Epithelial cell of prostate (primary cell): Measurements from ENCODE around the gene OSBPL10.

Experiments used
- DNase-seq: peaks from one replicate; pipeline ENCODE4 v3.0.0-alpha.2; 2011; ENCODE audit warnings: low read depth, low spot score
- H3K27ac ChIP-seq: fragments of 450-650 bp; 2 replicates; pipeline ENCODE4 v1.5.1; 2017; ENCODE audit warnings: mild to moderate bottlenecking

OSBPL10 gene

GRCh38 chr3:31960793-31961431 lies 20.1 kb downstream of the OSBPL10 start:
- no peak for DNase-seq
- peak overlapping the region; percentile 88 for H3K27ac ChIP-seq

GRCh38 chr3:31959951-31960792 lies 20.9 kb downstream of the OSBPL10 start:
- DNase-seq = no peak
- peak overlapping the region; percentile 88 for H3K27ac ChIP-seq

- no peak overlapping the region for H3K27ac ChIP-seq
- no peak for DNase-seq
Observed at GRCh38 chr3:31959251-31959650, 21.8 kb downstream of the OSBPL10 start.

GRCh38 chr3:31958701-31959152 lies 22.3 kb downstream of the OSBPL10 start:
- no peak for DNase-seq
- H3K27ac ChIP-seq = no peak overlapping the region

GRCh38 chr3:31957106-31957505 lies 24.0 kb downstream of the OSBPL10 start:
- DNase-seq = no peak
- no peak overlapping the region for H3K27ac ChIP-seq

GRCh38 chr3:31955581-31955980 lies 25.5 kb downstream of the OSBPL10 start:
- DNase-seq = no peak
- no peak overlapping the region for H3K27ac ChIP-seq

- no peak overlapping the region for H3K27ac ChIP-seq
- DNase-seq = no peak
Observed at GRCh38 chr3:31953636-31954035, 27.4 kb downstream of the OSBPL10 start.

GRCh38 chr3:31953091-31953490 lies 28.0 kb downstream of the OSBPL10 start:
- no peak for DNase-seq
- H3K27ac ChIP-seq = no peak overlapping the region

GRCh38 chr3:31952205-31952604 lies 28.9 kb downstream of the OSBPL10 start:
- H3K27ac ChIP-seq = no peak overlapping the region
- DNase-seq = no peak

GRCh38 chr3:31948280-31948679 lies 32.8 kb downstream of the OSBPL10 start:
- no peak for DNase-seq
- H3K27ac ChIP-seq = peak overlapping the region; percentile 50

- no peak for DNase-seq
- H3K27ac ChIP-seq = peak overlapping the region; percentile 50
Observed at GRCh38 chr3:31947671-31948091, 33.4 kb downstream of the OSBPL10 start.

GRCh38 chr3:31947162-31947561 lies 33.9 kb downstream of the OSBPL10 start:
- DNase-seq = no peak
- peak overlapping the region; percentile 50 for H3K27ac ChIP-seq

- DNase-seq = no peak
Observed at GRCh38 chr3:31946484-31947081, 34.5 kb downstream of the OSBPL10 start.

GRCh38 chr3:31945738-31946052 lies 35.4 kb downstream of the OSBPL10 start:
- no peak overlapping the region for H3K27ac ChIP-seq
- DNase-seq = no peak

More at GRCh38 chr3:31946484-31947081, 34.5 kb downstream of the OSBPL10 start:
- H3K27ac ChIP-seq = no peak overlapping the region

- H3K27ac ChIP-seq = peak overlapping the region; percentile 62
- peak; percentile 26 for DNase-seq
Observed at GRCh38 chr3:31943041-31943440, 38.0 kb downstream of the OSBPL10 start.

- no peak for DNase-seq
- H3K27ac ChIP-seq = peak overlapping the region; percentile 62
Observed at GRCh38 chr3:31942446-31942845, 38.6 kb downstream of the OSBPL10 start.

- no peak overlapping the region for H3K27ac ChIP-seq
- no peak for DNase-seq
Observed at GRCh38 chr3:31937225-31937624, 43.8 kb downstream of the OSBPL10 start.

GRCh38 chr3:31936420-31937060 lies 44.5 kb downstream of the OSBPL10 start:
- H3K27ac ChIP-seq = no peak overlapping the region
- no peak for DNase-seq

GRCh38 chr3:31934866-31935265 lies 46.2 kb downstream of the OSBPL10 start:
- no peak overlapping the region for H3K27ac ChIP-seq
- DNase-seq = no peak

- DNase-seq = no peak
- no peak overlapping the region for H3K27ac ChIP-seq
Observed at GRCh38 chr3:31934018-31934417, 47.0 kb downstream of the OSBPL10 start.

- no peak overlapping the region for H3K27ac ChIP-seq
- no peak for DNase-seq
Observed at GRCh38 chr3:31932990-31933389, 48.1 kb downstream of the OSBPL10 start.
